Calu3 (cell line): ENCODE data around the gene HIVEP3. TPM values are rescaled to one million over a fixed set of nuclear protein-coding genes. Genes with fewer than 3 reads are reported as not detected.

Source experiments
- BruUV-seq: library from RNA; stranded (reverse); fragments of 400-500 nt; replicated peaks from 2 replicates; lab custom pipeline; 2021; lab: Mats Ljungman, UMichigan
- CTCF ChIA-PET: fragments of 300-600 bp; sonication (Branson Sonifier 250); formaldehyde crosslinking; loops from one replicate; lab custom pipeline; 2022; ENCODE audit warnings: antibody characterized with exemption; lab: Charles Lee
- DNase-seq: peaks from one replicate; pipeline ENCODE4 v3.0.0; 2022
- H3K27ac Mint-ChIP-seq: one replicate; pipeline ENCODE4 v1.8.0; 2022; ENCODE audit warnings: mixed read lengths; ENCODE audit not compliant: unreplicated experiment
- H3K27me3 Mint-ChIP-seq: one replicate; pipeline ENCODE4 v1.8.0; 2022; ENCODE audit warnings: mixed read lengths; ENCODE audit not compliant: unreplicated experiment
- H3K36me3 Mint-ChIP-seq: one replicate; pipeline ENCODE4 v1.8.0; 2022; ENCODE audit warnings: mild to moderate bottlenecking, moderate library complexity, mixed read lengths; ENCODE audit not compliant: insufficient read depth, unreplicated experiment
- H3K4me1 Mint-ChIP-seq: one replicate; pipeline ENCODE4 v1.8.0; 2022; ENCODE audit warnings: mild to moderate bottlenecking, low read depth, mixed read lengths; ENCODE audit not compliant: unreplicated experiment
- H3K4me3 Mint-ChIP-seq: one replicate; pipeline ENCODE4 v1.8.0; 2022; ENCODE audit warnings: mild to moderate bottlenecking, low read depth, moderate library complexity, mixed read lengths; ENCODE audit not compliant: unreplicated experiment
- H3K9me3 Mint-ChIP-seq: one replicate; pipeline ENCODE4 v1.8.0; 2022; ENCODE audit warnings: low read depth, mixed read lengths; ENCODE audit not compliant: unreplicated experiment
- intact Hi-C: fragments of 100-400 bp; cut with micrococcal nuclease; formaldehyde crosslinking; loops from one replicate; pipeline ENCODE4 v1.10.0; 2022; ENCODE audit not compliant: unreplicated experiment
- total RNA-seq: library from RNA; stranded (reverse); gene quantifications from 2 replicates; pipeline ENCODE4 v1.2.3, GENCODE V29; 2022
- TF ChIP-seq, protein P1 (sequence below): fragments of 200-600 bp; IDR thresholded peaks from one replicate; pipeline ENCODE4 v1.8.0; 2022; ENCODE audit warnings: antibody characterized with exemption; ENCODE audit not compliant: unreplicated experiment

The HIVEP3 gene
- total RNA-seq, 1 experiment from 2014 or later: 9.0 TPM

DNA sequence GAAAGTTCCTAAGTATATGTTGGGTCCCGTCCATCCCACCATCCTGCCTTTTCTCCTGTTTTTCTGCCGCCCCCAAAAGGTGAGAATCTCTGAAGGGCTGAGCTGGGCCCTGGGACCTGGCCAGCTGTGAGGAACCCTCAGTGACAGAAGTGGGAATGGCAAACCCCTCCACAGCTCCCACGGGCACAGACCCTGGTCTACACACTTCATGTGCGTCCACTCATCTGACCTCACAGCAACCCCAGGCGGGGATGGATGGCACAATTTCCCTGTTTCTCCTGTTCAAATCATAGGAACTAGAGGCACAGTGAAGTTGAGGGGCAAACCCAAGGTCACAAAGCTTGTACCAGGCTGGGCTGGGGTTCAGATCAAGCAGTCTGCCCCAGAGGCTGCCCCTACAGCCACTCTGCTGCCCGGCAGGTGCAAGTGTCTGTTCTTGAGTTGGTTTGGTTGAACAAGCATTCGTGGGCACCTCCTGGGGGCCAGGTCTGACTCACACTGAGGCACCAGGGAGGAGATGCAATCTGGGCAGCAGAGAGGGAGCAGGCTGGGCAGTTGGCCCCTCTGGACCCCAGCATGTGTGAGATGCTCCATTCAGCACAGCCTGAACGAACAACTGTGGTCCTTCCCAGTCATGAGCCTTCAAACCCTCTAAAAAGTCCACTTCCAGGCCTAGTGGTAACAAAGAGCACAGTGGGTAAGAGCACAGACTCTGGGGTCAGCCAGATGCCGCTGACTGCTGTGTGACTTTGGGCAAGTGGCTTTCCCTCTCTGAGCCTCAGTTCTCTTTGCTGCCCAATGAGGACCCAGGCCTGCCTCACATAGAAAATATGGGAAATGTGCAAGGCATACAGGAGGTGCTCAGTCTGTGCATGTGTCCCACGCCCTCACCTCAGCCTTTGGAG lies 438.3 kb downstream of the HIVEP3 start:
- DNase-seq: no peak
- CTCF ChIA-PET: interaction anchor here (0.6 to 1.7 kb wide), 4 partner anchors 13 to 874 kb away, joined by 3 to 7 read pairs (median 4); no protein-coding TSS in a partner anchor
- Mint-ChIP-seq H3K27me3 (no peaks in the 10 kb centered on the region), H3K4me1 (peaks cover 51% of the 10 kb centered on the region), H3K27ac (no peak overlapping the region), H3K9me3 (no peaks in the 10 kb centered on the region), H3K36me3 (no peaks in the 10 kb centered on the region), H3K4me3 (no peak overlapping the region)
- intact Hi-C loops: no loop called here
- TF ChIP-seq, protein P1, sequence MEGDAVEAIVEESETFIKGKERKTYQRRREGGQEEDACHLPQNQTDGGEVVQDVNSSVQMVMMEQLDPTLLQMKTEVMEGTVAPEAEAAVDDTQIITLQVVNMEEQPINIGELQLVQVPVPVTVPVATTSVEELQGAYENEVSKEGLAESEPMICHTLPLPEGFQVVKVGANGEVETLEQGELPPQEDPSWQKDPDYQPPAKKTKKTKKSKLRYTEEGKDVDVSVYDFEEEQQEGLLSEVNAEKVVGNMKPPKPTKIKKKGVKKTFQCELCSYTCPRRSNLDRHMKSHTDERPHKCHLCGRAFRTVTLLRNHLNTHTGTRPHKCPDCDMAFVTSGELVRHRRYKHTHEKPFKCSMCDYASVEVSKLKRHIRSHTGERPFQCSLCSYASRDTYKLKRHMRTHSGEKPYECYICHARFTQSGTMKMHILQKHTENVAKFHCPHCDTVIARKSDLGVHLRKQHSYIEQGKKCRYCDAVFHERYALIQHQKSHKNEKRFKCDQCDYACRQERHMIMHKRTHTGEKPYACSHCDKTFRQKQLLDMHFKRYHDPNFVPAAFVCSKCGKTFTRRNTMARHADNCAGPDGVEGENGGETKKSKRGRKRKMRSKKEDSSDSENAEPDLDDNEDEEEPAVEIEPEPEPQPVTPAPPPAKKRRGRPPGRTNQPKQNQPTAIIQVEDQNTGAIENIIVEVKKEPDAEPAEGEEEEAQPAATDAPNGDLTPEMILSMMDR: no peak
- BruUV-seq: no TSS peak

- no peak overlapping the region for H3K27ac Mint-ChIP-seq
- peaks cover 57% of the 10 kb centered on the region for H3K4me1 Mint-ChIP-seq
- intact Hi-C loops: no loop called here
- BruUV-seq: no TSS peak
- CTCF ChIA-PET: interaction anchor here (0.6 to 1.7 kb wide), 3 partner anchors 12 to 875 kb away, joined by 3 to 7 read pairs (median 6); no protein-coding TSS in a partner anchor
- no peaks in the 10 kb centered on the region for H3K36me3 Mint-ChIP-seq
- no peaks in the 10 kb centered on the region for H3K9me3 Mint-ChIP-seq
- no peak overlapping the region for H3K4me3 Mint-ChIP-seq
- TF ChIP-seq, protein P1: no peak
- no peak for DNase-seq
- H3K27me3 Mint-ChIP-seq: no peaks in the 10 kb centered on the region
Measured at GRCh38 chr1:41479808-41480160, 438.9 kb downstream of the HIVEP3 start.

GRCh38 chr1:41479000-41479807 lies 439.5 kb downstream of the HIVEP3 start:
- TF ChIP-seq, protein P1: no peak
- H3K27ac Mint-ChIP-seq: no peak overlapping the region
- no peaks in the 10 kb centered on the region for H3K27me3 Mint-ChIP-seq
- H3K9me3 Mint-ChIP-seq: no peaks in the 10 kb centered on the region
- no peak overlapping the region for H3K4me3 Mint-ChIP-seq
- BruUV-seq: no TSS peak
- peaks cover 53% of the 10 kb centered on the region for H3K4me1 Mint-ChIP-seq
- DNase-seq: no peak
- CTCF ChIA-PET: interaction anchor here (0.6 to 1.7 kb wide), 4 partner anchors 11 to 46 kb away, joined by 3 to 6 read pairs (median 4); no protein-coding TSS in a partner anchor
- intact Hi-C loops: no loop called here
- H3K36me3 Mint-ChIP-seq: no peaks in the 10 kb centered on the region

DNA sequence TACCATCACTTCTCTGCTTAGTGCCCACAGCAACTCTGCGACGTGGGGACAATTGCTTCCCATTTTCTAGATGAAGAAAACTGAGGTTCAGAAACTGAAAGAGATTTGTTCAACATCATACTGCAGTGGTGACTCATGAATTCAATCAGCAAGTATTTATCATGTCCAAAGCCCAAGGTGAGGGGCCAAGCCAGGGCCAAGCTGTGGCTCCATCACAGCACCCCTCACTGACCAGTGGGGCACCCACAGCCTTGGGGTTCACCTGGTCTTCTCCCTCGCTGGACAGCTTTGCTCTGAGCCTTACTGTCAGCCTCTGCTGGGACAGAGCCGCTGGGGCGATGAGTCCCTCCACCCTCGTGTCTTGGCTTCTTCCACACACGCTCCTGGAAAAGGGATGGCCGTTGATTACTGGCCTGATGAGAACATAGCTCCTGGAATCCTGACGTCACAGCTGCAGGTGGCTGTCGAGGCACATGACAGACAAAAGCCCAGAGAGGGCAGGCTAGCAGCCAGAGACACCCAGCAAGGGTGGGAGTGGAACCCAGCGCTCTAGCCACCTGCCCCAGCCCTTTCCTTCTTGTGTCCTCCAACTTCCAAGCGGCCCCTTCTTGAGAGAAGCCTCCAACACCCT lies 440.5 kb downstream of the HIVEP3 start:
- Mint-ChIP-seq H3K4me3 (no peak overlapping the region), H3K27ac (no peak overlapping the region), H3K9me3 (no peaks in the 10 kb centered on the region), H3K36me3 (no peaks in the 10 kb centered on the region), H3K4me1 (peaks cover 43% of the 10 kb centered on the region), H3K27me3 (no peaks in the 10 kb centered on the region)
- CTCF ChIA-PET: interaction anchor here (0.6 to 1.2 kb wide), 2 partner anchors 10 to 46 kb away, joined by 3 to 4 read pairs; no protein-coding TSS in a partner anchor
- no peak for DNase-seq
- BruUV-seq: no TSS peak
- intact Hi-C loops: no loop called here
- TF ChIP-seq, protein P1: no peak
